ENCODE measurements around the gene ZNF581.

ZNF581 gene

GRCh38 chr19:55611300-55611982 lies 32.0 kb upstream of the ZNF581 start:
- in situ Hi-C loops (cut with HindIII; ENCODE audit: low sequenced_read_pairs) = no loop called here

GRCh38 chr19:55611983-55612645 lies 31.3 kb upstream of the ZNF581 start:
- in situ Hi-C loops (cut with HindIII; ENCODE audit: low sequenced_read_pairs) = no loop called here

- in situ Hi-C loops (cut with HindIII; ENCODE audit: low sequenced_read_pairs) = no loop called here
These were observed 30.1 kb upstream of the ZNF581 start for GRCh38 chr19:55613396-55613795.

GRCh38 chr19:55613930-55614710 lies 29.3 kb upstream of the ZNF581 start:
- in situ Hi-C loops (cut with HindIII; ENCODE audit: low sequenced_read_pairs) = no loop called here

GRCh38 chr19:55614711-55615542 lies 28.5 kb upstream of the ZNF581 start:
- in situ Hi-C loops (cut with HindIII; ENCODE audit: low sequenced_read_pairs) = no loop called here

GRCh38 chr19:55615543-55616394 lies 27.7 kb upstream of the ZNF581 start:
- in situ Hi-C loops (cut with HindIII; ENCODE audit: low sequenced_read_pairs) = no loop called here

GRCh38 chr19:55616395-55616875 lies 27.0 kb upstream of the ZNF581 start:
- in situ Hi-C loops (cut with HindIII; ENCODE audit: low sequenced_read_pairs) = no loop called here

GRCh38 chr19:55617426-55617825 lies 26.0 kb upstream of the ZNF581 start:
- in situ Hi-C loops (cut with HindIII; ENCODE audit: low sequenced_read_pairs) = no loop called here

- in situ Hi-C loops (cut with HindIII; ENCODE audit: low sequenced_read_pairs) = no loop called here
These were observed 25.0 kb upstream of the ZNF581 start for GRCh38 chr19:55618426-55618825.

- in situ Hi-C loops (cut with HindIII; ENCODE audit: low sequenced_read_pairs) = no loop called here
These were observed 24.2 kb upstream of the ZNF581 start for GRCh38 chr19:55619286-55619685.

- in situ Hi-C loops (cut with HindIII; ENCODE audit: low sequenced_read_pairs) = loop anchor here (5.0 kb wide), 3 partner anchors 108 to 403 kb away; no protein-coding TSS in a partner anchor
These were observed 22.8 kb upstream of the ZNF581 start for GRCh38 chr19:55620410-55621204.

- in situ Hi-C loops (cut with HindIII; ENCODE audit: low sequenced_read_pairs) = loop anchor here (5.0 kb wide), 3 partner anchors 109 to 404 kb away; no protein-coding TSS in a partner anchor
These were observed 22.2 kb upstream of the ZNF581 start for GRCh38 chr19:55621205-55621672.

- in situ Hi-C loops (cut with HindIII; ENCODE audit: low sequenced_read_pairs) = loop anchor here (5.0 kb wide), 3 partner anchors 109 to 404 kb away; no protein-coding TSS in a partner anchor
These were observed 21.7 kb upstream of the ZNF581 start for GRCh38 chr19:55621673-55622231.

- in situ Hi-C loops (cut with HindIII; ENCODE audit: low sequenced_read_pairs) = loop anchor here (5.0 kb wide), 3 partner anchors 110 to 405 kb away; no protein-coding TSS in a partner anchor
These were observed 21.0 kb upstream of the ZNF581 start for GRCh38 chr19:55622242-55622969.

- in situ Hi-C loops (cut with HindIII; ENCODE audit: low sequenced_read_pairs) = loop anchor here (5.0 kb wide), 3 partner anchors 111 to 406 kb away; no protein-coding TSS in a partner anchor
These were observed 20.3 kb upstream of the ZNF581 start for GRCh38 chr19:55623130-55623529.

GRCh38 chr19:55623561-55623960 lies 19.9 kb upstream of the ZNF581 start:
- in situ Hi-C loops (cut with HindIII; ENCODE audit: low sequenced_read_pairs) = loop anchor here (5.0 kb wide), 3 partner anchors 111 to 406 kb away; no protein-coding TSS in a partner anchor
